GM21737 (cell line): Measurements from ENCODE around the gene IRS2.

ENCODE experiments used
- ATAC-seq: cut with Tn5 transposase; IDR thresholded peaks from one replicate; pipeline ENCODE4 v1.9.1; 2021; ENCODE audit warnings: mild to moderate bottlenecking, moderate library complexity; ENCODE audit not compliant: unreplicated experiment

IRS2 gene

DNA sequence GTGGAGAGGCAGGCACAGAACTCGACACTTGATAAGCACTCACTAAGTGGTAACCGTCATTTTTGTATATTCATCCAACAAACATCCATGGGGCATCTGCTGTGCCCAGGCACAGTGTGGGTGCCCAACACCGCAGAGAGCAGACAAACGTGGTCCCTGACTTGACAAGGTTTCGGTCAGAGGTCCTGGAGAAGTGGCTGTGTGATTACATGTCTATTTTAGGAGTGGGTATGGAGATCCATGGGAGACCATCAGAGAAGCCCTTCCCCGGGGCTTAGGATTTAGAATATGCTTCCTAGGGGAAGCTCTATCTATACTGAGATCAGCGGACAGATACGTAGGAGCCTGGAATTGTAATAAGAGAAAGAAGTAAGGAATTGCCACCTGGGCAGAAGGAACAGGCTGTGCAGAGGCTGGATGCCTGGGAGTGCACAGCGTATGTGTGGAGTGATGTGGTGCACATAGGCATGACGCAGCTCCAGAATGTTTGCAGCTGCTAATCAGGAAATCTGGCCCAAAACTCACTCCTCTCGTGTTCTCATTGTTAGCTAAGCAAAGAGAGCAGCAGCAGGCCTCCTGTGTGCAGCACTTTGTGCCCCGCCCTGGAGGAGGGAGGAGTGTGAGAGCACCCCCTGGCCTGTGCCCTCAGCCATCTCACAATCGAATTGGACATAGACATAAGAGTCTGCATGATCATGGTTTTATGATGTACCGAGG is 23.0 kb upstream of the IRS2 start:
- ATAC-seq, result no peak

DNA sequence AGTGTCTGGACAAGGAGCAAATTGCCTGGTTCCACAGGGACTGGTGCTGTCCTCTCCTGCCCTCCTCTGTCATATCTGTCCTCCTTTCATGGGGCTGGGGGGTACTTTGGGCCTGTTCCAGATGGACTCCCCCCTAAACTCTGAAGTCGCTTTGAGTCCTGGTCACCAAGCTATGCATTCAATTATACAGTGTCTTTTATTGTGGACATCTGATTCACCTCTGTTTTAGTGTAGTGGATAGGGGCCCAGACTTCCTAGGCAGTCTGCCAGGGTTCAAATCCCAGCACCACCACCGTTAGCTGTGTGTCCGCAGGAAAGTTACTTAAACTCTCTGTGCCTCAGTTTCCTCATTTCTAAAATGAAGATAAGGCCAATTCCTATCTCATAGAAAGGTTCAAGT is 21.0 kb upstream of the IRS2 start:
- ATAC-seq, result no peak

DNA sequence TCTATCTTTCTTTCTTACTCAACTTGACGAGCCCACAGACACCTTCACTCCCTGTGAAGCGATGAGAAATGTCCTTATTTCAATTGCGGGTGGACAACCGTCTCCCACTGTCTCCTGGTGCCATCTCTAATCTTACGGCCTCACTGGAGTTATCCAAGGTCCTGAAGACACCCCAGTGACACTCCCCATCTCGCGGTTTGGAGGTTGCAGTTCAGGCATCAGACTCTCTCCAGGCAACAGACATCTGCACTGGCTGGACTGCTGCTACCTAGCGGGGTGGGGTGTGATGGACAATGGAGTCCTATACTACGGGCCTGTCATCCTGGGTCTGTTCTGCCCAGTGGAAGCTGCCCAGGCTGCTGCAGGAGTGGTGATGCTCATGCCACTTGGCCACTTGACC is 18.3 kb upstream of the IRS2 start:
- ATAC-seq, result no peak

DNA sequence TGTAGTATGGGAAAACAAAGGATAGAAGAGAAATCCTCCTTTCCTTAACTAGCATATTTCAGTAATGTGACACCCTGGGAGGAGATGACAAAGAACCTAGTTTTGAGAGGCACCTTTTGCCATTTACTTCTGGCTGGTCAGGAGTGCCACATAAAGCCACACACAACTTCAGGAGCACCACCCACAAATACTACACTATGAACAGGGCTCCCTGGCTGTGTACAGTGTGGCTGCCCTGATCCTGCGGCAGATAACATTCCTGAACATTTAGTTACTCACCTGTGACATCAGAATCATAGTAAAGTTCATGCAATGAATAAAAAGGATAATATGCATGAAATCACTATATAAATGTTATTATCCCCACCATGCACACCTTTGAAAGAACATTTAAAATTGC is 17.4 kb upstream of the IRS2 start:
- no peak for ATAC-seq

DNA sequence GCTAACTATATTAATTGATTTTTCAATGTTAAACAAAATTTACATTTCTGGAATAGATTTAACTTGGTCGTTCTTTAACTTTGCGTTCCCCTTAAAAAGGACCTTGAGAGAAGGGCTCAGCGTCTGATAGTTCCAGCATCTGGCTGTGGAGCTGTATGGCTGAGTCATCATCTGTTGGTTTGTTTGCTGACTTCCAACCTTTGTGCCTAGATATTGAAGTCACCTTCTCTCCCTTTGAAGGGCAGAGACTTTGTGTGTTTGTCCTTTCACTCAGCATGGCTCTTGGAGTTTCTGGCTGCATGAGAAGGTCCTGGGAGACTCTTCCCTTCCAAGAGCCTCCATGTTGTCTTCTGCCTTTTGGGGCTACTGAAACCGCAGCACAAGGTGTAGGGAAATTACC is 16.6 kb upstream of the IRS2 start:
- no peak for ATAC-seq

DNA sequence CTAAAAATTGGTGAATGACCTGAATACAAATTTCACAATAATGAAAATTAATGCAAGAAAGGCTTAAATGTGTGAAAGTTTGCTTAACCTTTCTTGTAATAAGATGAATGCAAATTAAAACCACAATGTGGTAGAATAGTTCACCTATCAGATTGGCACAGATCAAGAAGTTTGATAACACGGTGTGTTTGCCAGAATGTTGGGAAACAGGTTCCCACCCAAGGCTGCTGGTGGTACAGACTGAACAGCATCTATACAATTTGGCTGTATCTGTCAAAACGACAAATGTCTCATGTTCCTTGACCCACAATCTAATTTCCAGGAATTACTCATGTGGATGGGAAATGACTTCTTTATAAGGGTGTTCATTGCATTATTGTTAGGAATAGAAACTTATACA is 8.6 kb upstream of the IRS2 start:
- no peak for ATAC-seq

DNA sequence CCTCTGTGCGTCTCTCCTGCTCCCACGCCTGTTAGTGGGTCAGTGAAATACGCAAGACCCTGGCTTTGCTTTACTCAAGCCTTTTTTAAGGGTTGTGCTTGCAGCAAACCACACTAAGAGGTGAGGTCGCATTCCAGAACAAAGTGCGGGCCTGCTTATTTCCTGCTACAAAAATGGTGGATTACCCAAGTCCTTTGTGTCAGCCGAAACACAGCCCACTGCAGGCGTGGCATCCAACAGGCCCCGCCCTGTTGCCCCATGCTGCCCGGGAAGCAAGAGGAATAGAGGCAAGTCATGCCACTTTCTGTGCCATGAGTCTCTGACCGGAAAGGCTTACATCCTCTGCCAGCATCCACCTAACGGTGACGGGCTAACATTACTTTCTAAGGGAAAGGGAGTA is 7.7 kb upstream of the IRS2 start:
- no peak for ATAC-seq

DNA sequence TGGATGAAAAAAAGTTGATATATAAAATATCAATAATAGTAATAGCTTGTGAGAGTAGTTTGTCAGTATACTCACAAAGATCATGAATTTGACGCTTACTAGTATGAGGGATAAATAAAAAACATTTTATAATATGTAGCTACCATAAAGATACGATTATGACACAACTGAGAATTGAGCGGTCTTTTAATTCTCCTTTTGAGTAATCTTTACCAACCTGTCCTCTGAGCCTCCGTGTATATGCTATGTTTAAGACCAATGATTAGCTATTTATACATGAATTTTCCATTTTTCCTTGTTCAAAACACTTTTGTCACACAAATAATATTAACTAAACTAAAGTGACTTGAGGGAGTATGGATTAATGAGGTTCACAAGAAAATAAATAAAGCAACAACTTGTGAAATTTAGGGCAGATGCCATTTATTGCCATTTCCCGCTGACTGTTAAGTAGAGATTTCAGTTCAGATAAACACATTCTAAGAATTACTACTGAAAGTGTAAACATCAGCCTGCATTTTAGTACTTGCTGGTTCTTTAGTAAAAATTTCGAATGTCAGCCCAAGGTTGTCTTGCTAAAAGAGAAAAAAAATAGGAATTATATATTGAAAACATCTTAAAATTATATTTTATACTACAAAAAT is 6.2 kb upstream of the IRS2 start:
- ATAC-seq, result no peak

DNA sequence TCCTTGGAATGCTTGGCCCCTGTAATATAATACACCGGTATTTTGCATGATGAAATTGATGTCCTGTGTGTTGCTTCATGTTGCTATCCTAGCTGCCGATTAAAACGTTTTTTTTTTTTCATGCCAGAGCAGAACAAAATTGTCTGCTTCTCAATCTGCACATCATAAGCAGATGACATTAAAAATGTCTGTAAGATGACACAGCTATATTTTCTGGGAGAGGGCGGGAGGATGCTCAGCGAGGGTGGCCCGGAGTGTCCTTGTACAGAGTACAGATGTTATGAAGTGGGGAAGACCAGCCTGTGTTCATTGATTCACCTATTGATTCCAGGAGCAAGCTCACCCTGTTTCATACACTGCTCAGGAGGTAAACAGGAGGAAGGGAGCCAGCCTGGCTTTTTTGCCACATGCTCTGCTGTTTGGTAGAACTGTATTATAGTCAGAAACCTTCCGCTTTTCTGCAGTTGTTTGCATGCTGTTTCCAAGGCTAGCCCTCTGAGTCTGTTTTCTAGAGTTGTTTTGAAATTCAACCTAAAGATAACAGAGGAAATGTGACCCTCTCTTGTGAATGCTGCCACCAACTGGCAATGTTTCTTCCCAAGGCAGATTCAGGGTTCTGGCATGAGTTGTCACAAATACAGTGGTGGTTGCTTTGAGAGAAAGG is 4.7 kb upstream of the IRS2 start:
- no peak for ATAC-seq

DNA sequence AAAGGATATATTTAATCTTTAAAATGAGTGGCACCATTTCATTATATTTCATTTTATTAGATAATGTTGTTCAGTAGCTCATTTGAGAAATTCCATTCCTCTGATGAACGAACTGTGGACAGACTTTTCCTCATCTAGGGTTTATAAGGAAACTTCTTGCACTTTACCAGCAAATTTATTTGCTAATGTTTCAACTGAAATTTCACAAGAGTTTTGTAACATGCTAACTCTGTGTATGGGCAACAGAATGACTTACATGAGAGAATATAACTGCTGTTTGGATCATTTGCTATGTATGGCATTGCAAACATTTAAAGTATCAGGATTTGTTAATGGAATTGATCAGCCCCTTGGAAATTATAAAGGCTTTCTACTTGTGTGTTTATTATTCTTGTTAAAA is 3.7 kb upstream of the IRS2 start:
- no peak for ATAC-seq

DNA sequence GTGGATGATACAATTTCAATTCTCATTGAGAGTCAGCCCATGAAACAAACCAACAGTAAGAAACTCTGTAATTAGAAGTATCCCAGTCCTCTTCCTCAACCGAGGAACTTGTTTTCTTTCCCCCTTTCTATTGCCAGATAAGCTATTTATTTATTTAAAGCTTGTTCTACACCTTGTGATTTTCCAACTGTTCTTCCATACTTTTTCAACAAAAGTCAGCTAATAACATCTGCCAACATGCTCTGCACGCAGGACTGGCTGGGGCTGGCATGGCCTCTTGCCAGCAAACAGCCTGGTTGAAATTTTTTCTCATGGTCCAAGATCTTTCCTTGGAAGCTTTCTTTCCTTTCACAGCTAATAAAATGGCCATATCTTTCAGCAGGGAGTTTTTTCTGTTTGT is 2.9 kb upstream of the IRS2 start:
- ATAC-seq, result no peak

DNA sequence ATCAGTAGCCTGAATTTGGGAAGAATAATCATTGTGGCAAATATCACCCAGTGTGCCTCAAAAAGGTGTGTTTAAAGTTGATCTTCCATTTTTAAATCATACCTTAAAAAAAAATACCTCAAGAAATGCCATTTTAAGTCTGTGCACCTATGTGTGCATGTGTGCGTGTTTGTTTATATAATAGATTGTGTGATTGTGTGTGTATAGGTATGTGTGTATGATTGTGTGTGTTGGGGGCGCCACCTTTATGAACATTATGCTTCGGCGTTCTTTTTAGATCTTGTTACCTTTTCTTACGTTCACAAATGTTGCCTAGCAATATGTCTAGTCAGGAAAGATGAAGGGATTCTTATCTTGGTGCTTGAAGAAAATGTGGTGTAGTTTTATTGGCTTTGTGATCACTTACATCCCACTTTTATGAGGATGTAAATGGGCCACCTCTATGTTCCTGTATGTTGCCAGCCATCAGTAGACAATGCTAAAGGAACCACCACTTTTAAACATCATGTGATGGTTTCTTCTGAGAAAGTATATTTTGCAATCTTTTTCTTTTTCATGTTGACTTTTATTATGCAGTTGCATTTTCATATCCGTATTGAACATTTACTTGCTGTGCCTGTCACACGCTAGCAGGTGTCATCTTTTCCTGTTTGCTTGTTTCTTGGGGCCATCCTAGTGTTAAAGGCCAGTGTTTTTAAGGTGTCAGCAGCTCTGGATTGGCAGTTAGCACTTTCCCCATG is 2.2 kb upstream of the IRS2 start:
- no peak for ATAC-seq

DNA sequence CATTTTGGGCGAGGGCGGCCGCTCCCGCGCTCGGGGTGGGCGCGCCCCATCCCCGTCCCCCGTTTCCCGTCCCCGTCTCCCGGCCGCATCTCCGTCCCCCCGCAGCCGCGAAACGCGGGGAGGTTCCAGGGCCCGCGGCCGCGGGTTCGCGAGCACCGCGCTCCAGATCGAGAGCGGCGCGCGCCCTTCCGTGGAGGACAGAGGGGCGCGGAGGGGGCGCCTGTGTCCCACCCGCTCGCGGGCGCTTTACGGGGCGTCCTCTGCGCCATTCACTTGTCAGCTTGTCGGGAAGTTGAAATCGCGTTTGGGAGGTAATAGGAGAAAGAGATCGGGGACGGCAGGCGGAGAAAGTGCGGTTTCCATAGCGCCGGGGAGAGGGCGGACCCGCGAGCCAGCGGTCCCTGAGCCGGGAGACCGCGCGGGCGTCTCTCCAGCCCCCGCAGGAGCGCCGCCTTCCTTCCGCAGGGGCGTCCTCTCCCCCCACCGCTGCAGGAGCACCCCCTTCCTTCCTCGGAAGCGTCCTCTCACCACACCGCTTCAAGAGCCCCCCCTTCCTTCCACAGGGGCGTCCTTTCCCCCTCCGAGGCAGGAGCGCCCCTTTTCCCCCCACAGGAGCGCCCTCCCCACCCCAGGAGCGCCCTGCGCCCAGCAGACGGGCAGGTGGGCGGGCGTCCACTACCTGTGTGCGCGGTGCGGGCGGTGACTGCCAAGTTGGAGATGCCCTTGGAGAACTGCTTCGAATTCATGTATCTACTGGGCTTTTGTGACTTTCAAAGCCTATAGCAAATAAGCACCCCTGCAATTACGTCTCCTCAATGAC is 962 bp upstream of the IRS2 start:
- ATAC-seq, result peak; percentile 0

DNA sequence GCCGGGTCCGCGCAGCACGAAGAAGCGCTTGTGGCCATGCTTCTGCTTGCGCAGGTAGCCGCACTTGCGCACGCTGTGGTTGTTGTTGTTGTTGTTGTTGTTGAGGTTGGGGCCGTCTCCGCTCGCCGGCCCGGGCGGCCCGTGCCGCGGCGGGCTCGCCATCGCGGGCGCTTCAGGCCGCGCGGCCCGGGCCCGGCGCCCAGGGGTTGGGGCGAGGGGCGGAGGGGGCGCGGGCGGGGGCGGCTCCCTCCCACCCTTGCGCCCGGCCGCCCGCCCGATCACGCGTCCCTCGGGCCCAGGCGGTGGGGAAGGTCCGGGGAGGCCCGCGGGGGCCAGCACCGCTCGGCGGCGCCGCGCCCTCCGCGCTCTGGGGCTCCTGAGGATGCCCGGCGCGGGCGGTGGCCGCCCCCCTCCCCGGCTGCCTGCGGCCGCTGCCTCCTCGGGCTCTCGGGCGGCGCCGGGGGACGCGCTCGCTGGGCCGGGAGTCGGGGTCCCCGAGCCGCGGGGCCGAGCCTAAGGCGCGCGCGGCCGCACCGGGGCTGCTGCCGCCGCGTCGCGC is 412 bp downstream of the IRS2 start:
- ATAC-seq, result peak; percentile 2

DNA sequence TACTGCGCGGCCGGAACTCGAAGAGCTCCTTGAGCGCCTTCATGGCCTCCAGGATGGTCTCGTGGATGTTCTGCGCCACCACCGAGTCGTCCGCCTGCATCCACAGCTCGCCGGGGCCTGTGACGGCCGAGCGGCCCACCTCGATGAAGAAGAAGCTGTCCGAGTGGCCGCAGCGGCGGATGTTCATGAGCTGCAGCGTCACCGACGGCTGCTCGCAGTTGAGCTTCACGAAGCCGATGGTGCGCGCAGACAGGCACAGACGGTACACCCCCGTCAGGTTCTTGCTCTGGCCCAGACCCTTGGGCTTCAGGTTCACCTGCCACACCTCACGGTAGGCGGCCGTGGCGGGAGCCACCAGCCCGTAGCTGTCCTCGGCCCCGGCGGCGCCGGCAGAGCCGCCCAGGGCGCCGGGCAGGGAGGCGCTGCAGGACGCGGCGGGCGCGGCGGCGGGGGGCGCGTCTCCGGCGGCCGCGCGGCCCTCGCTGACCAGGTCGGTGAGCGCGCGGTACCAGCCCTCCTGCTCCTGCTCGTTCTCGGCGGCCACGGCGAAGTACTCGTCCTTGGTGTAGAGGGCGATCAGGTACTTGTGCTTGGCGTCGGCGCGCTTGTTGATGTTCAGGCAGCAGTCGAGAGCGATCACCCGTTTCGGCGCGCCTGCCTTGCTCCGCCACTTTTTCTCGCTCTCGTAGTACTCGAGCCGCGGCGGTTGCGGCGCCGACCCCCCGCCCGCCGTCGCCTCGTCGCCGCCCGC is 1.1 kb downstream of the IRS2 start:
- no peak for ATAC-seq

DNA sequence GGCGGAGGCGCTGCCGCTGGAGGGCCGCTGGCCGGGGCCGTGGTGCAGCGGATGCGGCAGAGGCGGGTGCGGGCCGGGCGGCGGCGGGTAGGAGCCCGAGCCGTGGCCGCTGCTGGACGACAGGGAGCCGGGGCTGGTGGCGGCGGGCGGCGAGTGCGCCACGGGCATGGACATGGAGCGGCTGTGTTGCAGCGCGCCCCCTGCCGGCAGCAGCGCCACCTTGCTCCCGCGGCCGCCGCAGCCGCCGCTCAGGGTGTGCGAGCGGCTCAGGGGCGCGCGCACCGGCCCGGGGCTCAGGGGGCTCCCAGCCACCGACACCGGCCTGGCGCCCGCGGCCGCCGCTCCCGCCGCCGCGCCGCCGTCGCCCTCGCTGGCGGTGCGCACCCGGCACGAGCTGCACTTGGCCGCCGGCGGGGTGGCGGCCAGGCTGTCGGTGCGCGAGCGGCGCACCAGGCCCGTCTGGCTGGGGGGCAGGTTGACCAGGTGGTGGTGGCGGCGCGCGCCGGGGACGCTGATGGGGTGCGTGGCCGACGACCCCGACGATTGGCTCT is 1.7 kb downstream of the IRS2 start:
- no peak for ATAC-seq

DNA sequence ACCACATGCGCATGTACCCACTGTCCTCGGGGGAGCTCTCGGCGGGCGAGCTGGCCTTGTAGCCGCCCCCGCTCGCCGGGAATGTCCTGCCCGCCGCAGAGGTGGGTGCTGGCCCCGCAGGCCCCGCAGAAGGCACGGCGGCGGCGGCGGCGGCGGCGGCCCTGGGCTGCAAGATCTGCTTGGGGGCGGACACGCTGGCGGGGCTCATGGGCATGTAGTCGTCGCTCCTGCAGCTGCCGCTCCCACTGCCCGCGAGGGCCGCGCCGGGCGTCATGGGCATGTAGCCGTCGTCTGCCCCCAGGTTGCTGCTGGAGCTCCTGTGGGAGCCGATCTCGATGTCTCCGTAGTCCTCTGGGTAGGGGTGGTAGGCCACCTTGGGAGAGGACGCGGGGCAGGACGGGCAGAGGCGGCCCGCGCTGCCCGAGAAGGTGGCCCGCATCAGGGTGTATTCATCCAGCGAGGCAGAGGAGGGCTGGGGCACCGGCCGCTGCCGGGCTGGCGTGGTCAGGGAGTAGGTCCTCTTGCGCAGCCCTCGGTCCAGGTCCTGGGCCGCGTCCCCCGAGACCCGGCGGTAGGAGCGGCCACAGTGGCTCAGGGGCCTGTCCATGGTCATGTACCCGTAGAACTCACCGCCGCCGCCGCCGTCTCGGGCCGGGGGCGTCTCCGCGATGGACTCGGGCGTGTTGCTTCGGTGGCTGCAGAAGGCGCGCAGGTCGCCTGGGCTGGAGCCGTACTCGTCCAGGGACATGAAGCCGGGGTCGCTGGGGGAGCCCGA is 2.4 kb downstream of the IRS2 start:
- no peak for ATAC-seq

DNA sequence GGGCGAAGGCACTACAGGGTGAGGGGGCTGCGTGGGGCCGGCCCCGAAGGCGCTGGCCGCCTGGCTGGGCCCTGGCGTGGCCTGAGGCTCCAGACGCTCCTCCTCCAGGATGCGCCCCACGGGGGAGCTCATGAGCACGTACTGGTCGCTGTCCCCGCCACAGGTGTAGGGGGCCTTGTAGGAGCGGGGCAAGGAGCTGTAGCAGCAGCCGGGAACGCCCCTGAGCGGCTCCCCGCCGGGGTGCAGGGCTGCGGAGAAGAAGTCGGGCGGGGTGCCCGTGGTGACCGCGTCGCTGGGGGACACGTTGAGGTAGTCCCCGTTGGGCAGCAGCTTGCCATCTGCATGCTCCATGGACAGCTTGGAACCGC is 3.0 kb downstream of the IRS2 start:
- no peak for ATAC-seq
